BJ (cell line): Measurements from ENCODE around the gene KIF9. TPM values are rescaled to one million over a fixed set of nuclear protein-coding genes. Genes with fewer than 3 reads are reported as not detected.
"Not testable (repeated sequence)": the region's sequence is repeated elsewhere in the genome, so short reads cannot be mapped to it uniquely, and the experiment has no call there.

Source experiments
- CTCF ChIA-PET: fragments of 350-600 bp; formaldehyde crosslinking; extraction: SDS; loops from one replicate; lab custom pipeline; 2021; ENCODE audit warnings: antibody characterized with exemption, inconsistent platforms; lab: Yijun Ruan, JAX
- POLR2A ChIA-PET: fragments of 300-600 bp; sonication (Branson Sonifier 250); formaldehyde crosslinking; extraction: SDS; loops from one replicate; lab custom pipeline; 2021; ENCODE audit warnings: antibody characterized with exemption; lab: Charles Lee
- DNase-seq: peaks from one replicate; pipeline ENCODE4 v3.0.0-alpha.2; 2011; ENCODE audit warnings: low read depth
- H3K27me3 ChIP-seq: 2 replicates; pipeline ENCODE4 v1.6.0; 2011; ENCODE audit warnings: low read length; ENCODE audit not compliant: control insufficient read depth, insufficient read depth
- H3K36me3 ChIP-seq: 2 replicates; pipeline ENCODE4 v1.5.1; 2011; ENCODE audit warnings: low read length; ENCODE audit not compliant: control insufficient read depth, insufficient read depth
- H3K4me3 ChIP-seq: 2 replicates; pipeline ENCODE4 v1.5.1; 2011; ENCODE audit warnings: low read depth, mild to moderate bottlenecking, control low read depth, low read length
- polyA plus RNA-seq: library from polyadenylated mRNA; depleted of rRNA; stranded (reverse); fragments of >200 nt; gene quantifications from 2 replicates; pipeline ENCODE4 v1.2.3, GENCODE V29; 2011
- TF ChIP-seq, protein P1 (sequence below): IDR thresholded peaks from 2 replicates; pipeline ENCODE4 v1.5.1; 2011; ENCODE audit warnings: low read depth, mild to moderate bottlenecking, control low read depth, inconsistent platforms, low read length, moderate library complexity; ENCODE audit not compliant: insufficient read depth

The KIF9 gene
- polyA plus RNA-seq, 1 experiment = 2.5 TPM

DNA sequence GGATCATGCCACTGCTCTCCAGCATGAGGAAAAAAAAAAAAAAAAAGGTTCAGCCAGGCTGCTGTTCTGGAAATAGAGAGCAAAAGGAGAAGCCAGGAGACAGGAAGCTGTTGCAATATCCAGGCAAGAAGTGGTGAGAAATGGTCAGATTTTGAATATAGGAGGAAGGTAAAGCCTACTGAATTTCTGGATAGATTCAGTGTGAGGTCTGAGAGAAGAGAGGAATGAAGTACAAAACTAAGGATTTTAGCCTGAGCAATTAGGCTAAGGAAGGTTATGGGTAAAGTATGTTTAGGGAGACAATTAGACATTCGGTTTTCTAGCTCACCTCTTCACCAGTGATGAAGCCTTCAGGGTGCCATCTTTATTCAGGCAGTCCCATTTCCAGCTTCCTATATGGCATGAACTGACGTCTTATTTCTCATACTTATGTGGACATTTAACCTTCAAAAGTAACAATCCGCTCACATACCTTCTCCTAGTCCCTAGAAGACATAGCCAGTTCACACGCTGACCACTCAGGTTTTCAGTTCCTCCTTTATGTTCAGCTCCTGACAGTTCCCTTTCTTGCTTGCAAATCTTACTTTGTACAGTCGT, 57.2 kb downstream of the KIF9 start:
- Histone ChIP-seq H3K36me3 (no peaks in the 10 kb centered on the region), H3K27me3 (no peaks in the 10 kb centered on the region), H3K4me3 (no peak overlapping the region)
- TF ChIP-seq, protein P1, sequence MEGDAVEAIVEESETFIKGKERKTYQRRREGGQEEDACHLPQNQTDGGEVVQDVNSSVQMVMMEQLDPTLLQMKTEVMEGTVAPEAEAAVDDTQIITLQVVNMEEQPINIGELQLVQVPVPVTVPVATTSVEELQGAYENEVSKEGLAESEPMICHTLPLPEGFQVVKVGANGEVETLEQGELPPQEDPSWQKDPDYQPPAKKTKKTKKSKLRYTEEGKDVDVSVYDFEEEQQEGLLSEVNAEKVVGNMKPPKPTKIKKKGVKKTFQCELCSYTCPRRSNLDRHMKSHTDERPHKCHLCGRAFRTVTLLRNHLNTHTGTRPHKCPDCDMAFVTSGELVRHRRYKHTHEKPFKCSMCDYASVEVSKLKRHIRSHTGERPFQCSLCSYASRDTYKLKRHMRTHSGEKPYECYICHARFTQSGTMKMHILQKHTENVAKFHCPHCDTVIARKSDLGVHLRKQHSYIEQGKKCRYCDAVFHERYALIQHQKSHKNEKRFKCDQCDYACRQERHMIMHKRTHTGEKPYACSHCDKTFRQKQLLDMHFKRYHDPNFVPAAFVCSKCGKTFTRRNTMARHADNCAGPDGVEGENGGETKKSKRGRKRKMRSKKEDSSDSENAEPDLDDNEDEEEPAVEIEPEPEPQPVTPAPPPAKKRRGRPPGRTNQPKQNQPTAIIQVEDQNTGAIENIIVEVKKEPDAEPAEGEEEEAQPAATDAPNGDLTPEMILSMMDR = no peak
- peak; percentile 5 for DNase-seq
- POLR2A ChIA-PET = interaction anchor here (0.6 kb wide), 1 partner anchor 248 kb away, joined by 3 read pairs; no protein-coding TSS in a partner anchor
- CTCF ChIA-PET = no interaction called here

DNA sequence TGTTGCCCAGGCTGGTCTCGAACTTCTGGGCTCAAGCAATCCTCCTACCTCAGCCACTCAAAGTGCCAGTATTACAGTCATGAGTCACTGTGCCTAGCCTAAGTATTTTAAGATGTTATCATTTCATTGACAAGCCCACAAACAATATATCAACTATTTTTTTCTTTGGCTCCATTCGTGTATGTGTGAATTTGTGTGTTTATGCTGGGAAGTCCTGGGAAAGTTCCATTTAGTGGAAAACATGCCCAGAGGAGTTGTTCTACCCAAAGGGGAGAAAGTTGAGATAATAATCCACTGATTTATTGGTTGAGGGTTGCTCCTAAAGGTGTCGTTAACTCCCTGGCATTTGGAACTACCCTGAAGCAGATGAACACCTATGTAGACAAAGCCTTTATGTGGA, 58.8 kb downstream of the KIF9 start:
- TF ChIP-seq, protein P1 = no peak
- H3K27me3 ChIP-seq = no peaks in the 10 kb centered on the region
- H3K36me3 ChIP-seq = no peaks in the 10 kb centered on the region
- no peak overlapping the region for H3K4me3 ChIP-seq
- ChIA-PET CTCF (interaction anchor here (1.3 kb wide), 1 partner anchor 58 kb away, joined by 4 read pairs; no protein-coding TSS in a partner anchor), POLR2A (no interaction called here)
- no peak for DNase-seq

DNA sequence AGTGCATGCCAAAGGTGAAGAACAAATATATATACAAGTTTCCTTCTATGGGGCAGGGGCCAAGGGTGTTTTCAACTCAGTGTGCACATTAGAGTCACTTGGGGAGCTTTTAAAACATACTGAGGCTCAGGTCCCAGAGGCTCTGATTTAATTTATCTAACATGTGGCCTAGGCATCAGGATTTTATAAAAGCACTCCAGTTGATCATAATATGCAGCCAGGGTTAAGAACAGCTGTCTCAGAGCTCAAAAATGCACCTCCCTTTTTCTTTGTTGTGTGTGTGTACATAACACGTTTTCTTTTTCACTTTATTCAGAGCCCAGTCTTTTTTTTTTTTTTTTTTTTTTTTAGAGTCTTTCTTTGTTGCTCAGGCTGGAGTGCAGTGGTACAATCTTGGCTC, 60.8 kb downstream of the KIF9 start:
- TF ChIP-seq, protein P1 = no peak
- ChIA-PET POLR2A (interaction anchor here (0.5 kb wide), 1 partner anchor 1015 kb away, joined by 3 read pairs; no protein-coding TSS in a partner anchor), CTCF (no interaction called here)
- no peaks in the 10 kb centered on the region for H3K36me3 ChIP-seq
- no peak overlapping the region for H3K4me3 ChIP-seq
- DNase-seq = no peak
- H3K27me3 ChIP-seq = no peaks in the 10 kb centered on the region

DNA sequence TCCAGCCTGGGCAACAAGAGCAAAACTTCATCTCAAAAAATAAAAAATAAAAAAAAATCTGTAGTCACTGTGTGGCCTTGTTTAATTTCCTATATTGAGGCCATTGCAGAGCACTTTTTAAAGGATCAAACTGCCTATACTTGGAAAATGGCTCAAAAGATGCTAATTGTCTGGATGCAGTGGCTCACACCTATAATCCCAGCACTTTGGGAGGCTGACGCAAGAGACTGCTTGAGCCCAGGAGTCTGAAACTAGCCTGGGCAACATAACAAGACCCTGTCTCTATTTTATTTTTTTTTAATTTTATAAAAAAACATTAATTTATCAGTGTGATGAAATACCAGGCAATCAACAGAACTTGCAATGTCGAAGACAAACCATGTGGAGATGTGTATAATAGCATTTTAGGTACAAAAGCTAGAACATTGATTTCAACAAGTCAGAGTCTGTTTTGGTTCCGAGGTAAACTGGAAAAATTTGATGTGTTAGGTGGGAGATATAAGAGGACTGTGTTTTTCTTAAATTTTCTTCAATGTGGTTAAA, 71.7 kb downstream of the KIF9 start:
- no peak overlapping the region for H3K4me3 ChIP-seq
- no peaks in the 10 kb centered on the region for H3K27me3 ChIP-seq
- CTCF ChIA-PET = no interaction called here
- TF ChIP-seq, protein P1 = no peak
- POLR2A ChIA-PET = no interaction called here
- no peak for DNase-seq
- no peaks in the 10 kb centered on the region; the same call in 1 of the 2 replicates for H3K36me3 ChIP-seq

DNA sequence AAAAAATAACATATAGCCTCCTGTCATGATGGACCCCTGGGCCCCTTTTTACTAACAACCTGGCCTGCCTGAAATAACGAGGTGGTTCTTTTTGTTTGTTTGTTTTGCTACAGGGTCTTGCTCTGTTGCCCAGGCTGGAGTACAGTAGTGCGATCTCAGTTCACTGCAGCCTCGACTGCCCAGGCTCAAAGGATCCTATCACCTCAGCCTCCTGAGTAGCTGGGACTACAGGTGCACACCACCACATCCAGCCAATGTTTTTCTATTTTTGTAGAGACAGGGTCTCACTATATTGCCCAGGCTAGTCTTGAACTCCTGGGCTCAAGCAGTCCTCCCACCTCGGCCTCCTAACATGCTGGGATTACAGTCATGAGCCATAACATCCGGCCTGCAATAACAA, 76.6 kb downstream of the KIF9 start:
- DNase-seq, H3K36me3 ChIP-seq, H3K4me3 ChIP-seq, CTCF ChIA-PET, H3K27me3 ChIP-seq: not testable (repeated sequence)
- POLR2A ChIA-PET = interaction anchor here (0.6 kb wide), 1 partner anchor 982 kb away, joined by 6 read pairs; no protein-coding TSS in a partner anchor

DNA sequence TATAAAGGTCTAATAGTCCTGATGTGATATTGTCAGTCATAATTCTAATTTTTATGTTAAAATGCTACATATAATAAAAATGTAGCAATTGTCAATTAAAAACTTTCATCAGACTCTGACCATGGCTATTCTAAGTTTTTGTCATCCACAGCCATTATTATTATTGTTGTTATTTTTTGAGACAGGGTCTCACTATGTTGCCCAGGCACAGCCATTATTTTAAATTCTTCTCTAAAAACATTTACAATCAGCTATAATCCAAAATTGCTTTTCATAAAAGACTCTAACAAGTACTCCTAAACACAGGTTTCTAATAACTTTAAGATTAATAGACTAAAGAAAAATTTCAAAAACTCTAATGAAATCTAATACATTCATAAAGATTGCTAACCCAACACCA, 77.7 kb downstream of the KIF9 start:
- ChIA-PET POLR2A (no interaction called here), CTCF (interaction anchor here (0.7 kb wide), 1 partner anchor 38 kb away, joined by 3 read pairs; no protein-coding TSS in a partner anchor)
- TF ChIP-seq, protein P1 = no peak
- H3K36me3 ChIP-seq = no peaks in the 10 kb centered on the region; the same call in 1 of the 2 replicates
- no peak overlapping the region for H3K4me3 ChIP-seq
- H3K27me3 ChIP-seq = no peaks in the 10 kb centered on the region
- no peak for DNase-seq
